ENCODE data around the gene SPIB. TPM values are rescaled to one million over a fixed set of nuclear protein-coding genes. Genes with fewer than 3 reads are reported as not detected.

The SPIB gene
- total RNA-seq, 1 experiment from 2014 or later: not detected

DNA sequence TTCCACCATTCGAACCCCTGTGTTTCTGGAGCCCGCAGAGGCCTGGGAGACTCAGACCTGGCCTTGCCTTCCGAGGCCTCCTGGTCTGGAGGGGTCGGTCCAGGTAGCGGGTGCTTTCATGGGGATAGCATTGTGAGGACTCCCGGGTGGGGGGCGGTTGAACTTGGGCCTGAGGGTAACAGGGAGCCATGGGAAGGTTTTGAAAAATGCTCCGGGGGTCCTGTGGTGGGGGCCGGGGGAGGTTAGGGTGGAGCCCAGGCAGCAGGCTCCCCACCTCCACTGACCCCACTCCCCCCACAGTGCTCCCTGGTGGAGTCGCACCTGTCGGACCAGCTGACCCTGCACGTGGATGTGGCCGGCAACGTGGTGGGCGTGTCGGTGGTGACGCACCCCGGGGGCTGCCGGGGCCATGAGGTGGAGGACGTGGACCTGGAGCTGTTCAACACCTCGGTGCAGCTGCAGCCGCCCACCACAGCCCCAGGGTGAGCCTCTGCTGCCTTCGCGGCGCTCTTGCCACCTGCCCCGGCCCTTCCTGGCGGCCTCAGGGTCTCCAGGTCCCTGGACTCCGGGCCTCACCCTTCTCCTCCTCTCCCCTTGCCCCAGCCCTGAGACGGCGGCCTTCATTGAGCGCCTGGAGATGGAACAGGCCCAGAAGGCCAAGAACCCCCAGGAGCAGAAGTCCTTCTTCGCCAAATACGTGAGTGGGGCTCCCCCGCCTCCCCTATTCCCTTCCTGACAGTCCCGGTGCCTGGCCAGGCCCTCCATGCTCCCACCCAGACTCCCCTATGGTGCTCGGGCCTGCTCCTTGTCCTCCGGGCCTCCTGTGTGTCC lies 61.8 kb downstream of the SPIB start:
- peaks cover 21% of the 10 kb centered on the region for H3K36me3 ChIP-seq
- H3K4me3 ChIP-seq: no peak overlapping the region
- H3K4me1 ChIP-seq (replicated peaks): peaks cover 10% of the 10 kb centered on the region
- H3K9me3 ChIP-seq (replicated peaks): no peaks in the 10 kb centered on the region
- DNase-seq (ENCODE audit: low read depth in 1 of 2, low spot score in 2 of 2): no peak
- no peaks in the 10 kb centered on the region for H3K27me3 ChIP-seq (replicated peaks)
- H3K27ac ChIP-seq: no peak overlapping the region

Other genes with a start within 250 kb of the SPIB start
- not detected in 2 replicates for gene MYH14, start 215.3 kb upstream of the SPIB start, total RNA-seq (2014; rRNA removed; shearing (Covaris generic))
- not detected in 2 replicates for gene KCNC3, start 89.6 kb upstream of the SPIB start, total RNA-seq (2014; rRNA removed; shearing (Covaris generic))
- not detected in 2 replicates for gene NAPSA, start 53.3 kb upstream of the SPIB start, total RNA-seq (2014; rRNA removed; shearing (Covaris generic))
- 32.4 and 45.5 TPM in 2 replicates for gene NR1H2, start 42.5 kb upstream of the SPIB start, total RNA-seq (2014; rRNA removed; shearing (Covaris generic))
- gene POLD1, start 34.6 kb upstream of the SPIB start, total RNA-seq (2014; rRNA removed; shearing (Covaris generic)): 33.3 and 51.8 TPM in 2 replicates
- gene MYBPC2, start 14.0 kb downstream of the SPIB start, total RNA-seq (2014; rRNA removed; shearing (Covaris generic)): not detected in 2 replicates
- 67.3 and 86.0 TPM in 2 replicates for gene EMC10, start 57.6 kb downstream of the SPIB start, total RNA-seq (2014; rRNA removed; shearing (Covaris generic))
- not detected in 2 replicates for gene GARIN5A, start 57.9 kb downstream of the SPIB start, total RNA-seq (2014; rRNA removed; shearing (Covaris generic))
- 21.9 and 43.6 TPM in 2 replicates for gene JOSD2, start 92.3 kb downstream of the SPIB start, total RNA-seq (2014; rRNA removed; shearing (Covaris generic))
- gene ASPDH, start 95.0 kb downstream of the SPIB start, total RNA-seq (2014; rRNA removed; shearing (Covaris generic)): not detected in 2 replicates
- not detected in 2 replicates for gene LRRC4B, start 149.5 kb downstream of the SPIB start, total RNA-seq (2014; rRNA removed; shearing (Covaris generic))
- gene SYT3, start 220.9 kb downstream of the SPIB start, total RNA-seq (2014; rRNA removed; shearing (Covaris generic)): not detected in 2 replicates
- gene C19orf81, start 230.5 kb downstream of the SPIB start, total RNA-seq (2014; rRNA removed; shearing (Covaris generic)): not detected in 2 replicates

All from SJSA1 (cell line).